ENCODE data around the gene CHMP4B.

GRCh38 chr20:33896509-33896908, 85.4 kb downstream of the CHMP4B start:
- no peak for TF ChIP-seq CTCF (conservative IDR thresholded peaks at IDR 0.05)
- TF ChIP-seq ZFX (IDR thresholded peaks at IDR 0.05): no peak
